MCF 10A (cell line): ENCODE results near the gene IL17RD. TPM values are rescaled to one million over a fixed set of nuclear protein-coding genes. Genes with fewer than 3 reads are reported as not detected.

Source experiments
- BruUV-seq: library from RNA; stranded (reverse); fragments of 400-500 nt; replicated peaks from 2 replicates; lab custom pipeline; 2021; lab: Mats Ljungman, UMichigan
- CTCF ChIA-PET: fragments of 300-600 bp; sonication (Branson Sonifier 250); formaldehyde crosslinking; extraction: SDS; loops from one replicate; lab custom pipeline; 2021; ENCODE audit warnings: antibody characterized with exemption, inconsistent platforms; lab: Yijun Ruan, JAX
- POLR2A ChIA-PET: fragments of 300-600, 350-650 bp; sonication (Branson Sonifier 250); formaldehyde crosslinking; extraction: SDS; loops from one replicate; lab custom pipeline; 2020; ENCODE audit warnings: antibody characterized with exemption, inconsistent platforms; lab: Yijun Ruan, JAX
- DNase-seq: peaks from one replicate; pipeline ENCODE4 v3.0.0-alpha.2; 2018; ENCODE audit not compliant: unreplicated experiment
- H3K27ac Mint-ChIP-seq: one replicate; pipeline ENCODE4 v1.8.0; 2022; ENCODE audit warnings: mild to moderate bottlenecking, low read depth, mixed read lengths; ENCODE audit not compliant: unreplicated experiment
- H3K27me3 Mint-ChIP-seq: one replicate; pipeline ENCODE4 v1.8.0; 2022; ENCODE audit warnings: mixed read lengths; ENCODE audit not compliant: insufficient read depth, unreplicated experiment
- H3K36me3 Mint-ChIP-seq: one replicate; pipeline ENCODE4 v1.8.0; 2022; ENCODE audit warnings: mild to moderate bottlenecking, moderate library complexity, mixed read lengths; ENCODE audit not compliant: insufficient read depth, unreplicated experiment
- H3K4me1 Mint-ChIP-seq: one replicate; pipeline ENCODE4 v1.8.0; 2022; ENCODE audit warnings: mixed read lengths; ENCODE audit not compliant: insufficient read depth, unreplicated experiment
- H3K4me3 Mint-ChIP-seq: one replicate; pipeline ENCODE4 v1.8.0; 2022; ENCODE audit warnings: mild to moderate bottlenecking, moderate library complexity, mixed read lengths; ENCODE audit not compliant: unreplicated experiment
- H3K9me3 Mint-ChIP-seq: one replicate; pipeline ENCODE4 v1.8.0; 2022; ENCODE audit warnings: mixed read lengths; ENCODE audit not compliant: unreplicated experiment
- intact Hi-C: fragments of 100-400 bp; cut with micrococcal nuclease; formaldehyde crosslinking; loops from 2 replicates; pipeline ENCODE4 v1.14.1; 2022
- total RNA-seq: library from RNA; stranded (reverse); gene quantifications from 2 replicates; pipeline ENCODE4 v1.2.3, GENCODE V29; 2022
- TF ChIP-seq, protein P1 (sequence below): fragments of 200-600 bp; IDR thresholded peaks from one replicate; pipeline ENCODE4 v1.8.0; 2022; ENCODE audit warnings: antibody characterized with exemption, mild to moderate bottlenecking; ENCODE audit not compliant: unreplicated experiment

IL17RD gene
- total RNA-seq, 1 experiment from 2014 or later = 1.2 TPM

DNA sequence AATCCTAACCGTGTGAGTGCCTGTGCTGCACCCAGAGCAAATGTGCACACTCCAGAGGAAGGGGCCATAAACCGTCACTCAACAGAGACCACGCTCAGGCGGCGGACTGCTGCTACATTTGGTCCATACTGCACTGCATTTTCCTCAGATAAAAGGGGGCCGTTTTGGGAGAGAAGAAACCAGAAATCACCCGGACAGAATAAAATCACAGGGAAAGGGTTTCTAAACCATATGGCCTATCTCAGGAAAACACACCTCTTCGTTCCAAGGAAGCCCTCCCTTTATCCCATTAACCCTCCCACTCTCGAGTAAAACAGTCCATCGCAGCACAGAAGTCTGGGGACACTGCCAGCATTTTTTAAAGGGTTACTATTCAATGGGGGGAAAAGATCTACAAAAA, 7.6 kb downstream of the IL17RD start:
- Mint-ChIP-seq H3K36me3 (peaks cover 11% of the 10 kb centered on the region), H3K9me3 (no peaks in the 10 kb centered on the region), H3K4me3 (no peak overlapping the region), H3K27ac (no peak overlapping the region), H3K27me3 (peaks cover under 1% of the 10 kb centered on the region), H3K4me1 (no peaks in the 10 kb centered on the region)
- BruUV-seq = no TSS peak
- DNase-seq = no peak
- TF ChIP-seq, protein P1, sequence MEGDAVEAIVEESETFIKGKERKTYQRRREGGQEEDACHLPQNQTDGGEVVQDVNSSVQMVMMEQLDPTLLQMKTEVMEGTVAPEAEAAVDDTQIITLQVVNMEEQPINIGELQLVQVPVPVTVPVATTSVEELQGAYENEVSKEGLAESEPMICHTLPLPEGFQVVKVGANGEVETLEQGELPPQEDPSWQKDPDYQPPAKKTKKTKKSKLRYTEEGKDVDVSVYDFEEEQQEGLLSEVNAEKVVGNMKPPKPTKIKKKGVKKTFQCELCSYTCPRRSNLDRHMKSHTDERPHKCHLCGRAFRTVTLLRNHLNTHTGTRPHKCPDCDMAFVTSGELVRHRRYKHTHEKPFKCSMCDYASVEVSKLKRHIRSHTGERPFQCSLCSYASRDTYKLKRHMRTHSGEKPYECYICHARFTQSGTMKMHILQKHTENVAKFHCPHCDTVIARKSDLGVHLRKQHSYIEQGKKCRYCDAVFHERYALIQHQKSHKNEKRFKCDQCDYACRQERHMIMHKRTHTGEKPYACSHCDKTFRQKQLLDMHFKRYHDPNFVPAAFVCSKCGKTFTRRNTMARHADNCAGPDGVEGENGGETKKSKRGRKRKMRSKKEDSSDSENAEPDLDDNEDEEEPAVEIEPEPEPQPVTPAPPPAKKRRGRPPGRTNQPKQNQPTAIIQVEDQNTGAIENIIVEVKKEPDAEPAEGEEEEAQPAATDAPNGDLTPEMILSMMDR = no peak
- intact Hi-C loops = no loop called here
- POLR2A ChIA-PET = interaction anchor here (0.6 kb wide), 1 partner anchor 59 kb away, joined by 4 read pairs; no protein-coding TSS in a partner anchor
- CTCF ChIA-PET = interaction anchor here (0.6 to 1.6 kb wide), 2 partner anchors 13 to 689 kb away, joined by 3 to 5 read pairs; no protein-coding TSS in a partner anchor

DNA sequence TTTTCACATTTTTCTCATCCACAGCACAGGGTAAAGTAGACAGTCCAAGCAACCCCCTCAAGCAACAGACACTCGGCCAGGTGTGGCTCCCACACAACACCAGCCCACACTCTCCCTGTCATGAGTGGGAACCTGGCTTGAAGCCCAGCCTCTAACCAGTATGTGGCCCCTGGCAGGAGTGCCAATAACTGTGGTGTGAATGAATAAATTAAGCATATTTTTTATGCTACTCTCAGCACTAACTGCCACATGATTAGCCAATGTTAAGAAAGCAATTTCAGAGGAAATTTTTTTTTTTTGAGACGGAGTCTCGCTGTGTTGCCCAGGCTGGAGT, 9.9 kb downstream of the IL17RD start:
- POLR2A ChIA-PET = no interaction called here
- DNase-seq = no peak
- TF ChIP-seq, protein P1 = no peak
- Mint-ChIP-seq H3K4me1 (no peaks in the 10 kb centered on the region), H3K9me3 (no peaks in the 10 kb centered on the region), H3K27me3 (no peaks in the 10 kb centered on the region), H3K36me3 (peaks cover 2% of the 10 kb centered on the region), H3K27ac (no peak overlapping the region), H3K4me3 (no peak overlapping the region)
- intact Hi-C loops = no loop called here
- CTCF ChIA-PET = no interaction called here
- no TSS peak for BruUV-seq

DNA sequence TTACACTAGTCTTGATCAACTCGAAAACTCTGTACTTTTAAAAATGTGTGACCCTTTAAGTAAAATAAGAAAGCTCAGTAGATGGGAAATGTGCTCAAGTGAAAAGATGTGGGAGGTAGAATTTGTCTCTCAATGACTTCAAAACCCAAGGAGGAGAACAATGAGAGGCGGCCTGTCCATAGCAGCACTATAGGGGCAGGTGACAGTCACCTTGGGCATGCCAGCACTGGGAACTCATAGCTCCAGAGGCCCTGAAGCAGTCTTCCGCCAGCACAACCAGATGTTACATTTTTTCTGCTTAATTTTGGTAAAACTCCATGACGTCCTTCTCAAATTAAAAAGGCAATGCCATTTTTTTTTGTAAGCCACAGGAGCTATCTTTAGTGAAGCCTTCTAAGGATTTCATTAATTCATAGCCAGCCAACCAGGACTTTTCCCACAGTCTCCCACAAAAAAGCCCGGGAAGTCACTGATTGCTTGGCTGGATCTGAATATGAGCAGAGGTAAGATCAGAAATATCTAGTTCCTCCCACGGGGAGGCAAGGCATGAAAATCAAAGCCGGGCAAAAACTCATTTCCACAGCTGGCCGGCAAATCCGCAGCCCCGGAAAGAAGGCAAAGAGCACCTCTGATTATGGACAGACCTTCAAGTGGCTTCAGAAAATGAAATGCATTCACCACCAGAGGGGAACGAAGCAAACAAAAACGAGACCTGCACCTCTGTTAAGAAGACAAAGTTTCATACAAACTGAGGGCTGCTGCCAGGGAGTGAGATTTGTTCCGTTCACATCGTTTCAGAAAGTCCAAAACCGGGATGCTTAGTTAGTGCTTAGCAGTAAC, 10.5 kb downstream of the IL17RD start:
- CTCF ChIA-PET = interaction anchor here (1.3 kb wide), 1 partner anchor 54 kb away, joined by 5 read pairs; no protein-coding TSS in a partner anchor
- Mint-ChIP-seq H3K27me3 (no peaks in the 10 kb centered on the region), H3K36me3 (no peaks in the 10 kb centered on the region), H3K27ac (no peak overlapping the region), H3K4me3 (no peak overlapping the region), H3K4me1 (no peaks in the 10 kb centered on the region), H3K9me3 (no peaks in the 10 kb centered on the region)
- POLR2A ChIA-PET = interaction anchor here (0.6 kb wide), 1 partner anchor 10 kb away, joined by 3 read pairs; no protein-coding TSS in a partner anchor
- intact Hi-C loops = no loop called here
- no TSS peak for BruUV-seq
- DNase-seq = no peak
- TF ChIP-seq, protein P1 = no peak

DNA sequence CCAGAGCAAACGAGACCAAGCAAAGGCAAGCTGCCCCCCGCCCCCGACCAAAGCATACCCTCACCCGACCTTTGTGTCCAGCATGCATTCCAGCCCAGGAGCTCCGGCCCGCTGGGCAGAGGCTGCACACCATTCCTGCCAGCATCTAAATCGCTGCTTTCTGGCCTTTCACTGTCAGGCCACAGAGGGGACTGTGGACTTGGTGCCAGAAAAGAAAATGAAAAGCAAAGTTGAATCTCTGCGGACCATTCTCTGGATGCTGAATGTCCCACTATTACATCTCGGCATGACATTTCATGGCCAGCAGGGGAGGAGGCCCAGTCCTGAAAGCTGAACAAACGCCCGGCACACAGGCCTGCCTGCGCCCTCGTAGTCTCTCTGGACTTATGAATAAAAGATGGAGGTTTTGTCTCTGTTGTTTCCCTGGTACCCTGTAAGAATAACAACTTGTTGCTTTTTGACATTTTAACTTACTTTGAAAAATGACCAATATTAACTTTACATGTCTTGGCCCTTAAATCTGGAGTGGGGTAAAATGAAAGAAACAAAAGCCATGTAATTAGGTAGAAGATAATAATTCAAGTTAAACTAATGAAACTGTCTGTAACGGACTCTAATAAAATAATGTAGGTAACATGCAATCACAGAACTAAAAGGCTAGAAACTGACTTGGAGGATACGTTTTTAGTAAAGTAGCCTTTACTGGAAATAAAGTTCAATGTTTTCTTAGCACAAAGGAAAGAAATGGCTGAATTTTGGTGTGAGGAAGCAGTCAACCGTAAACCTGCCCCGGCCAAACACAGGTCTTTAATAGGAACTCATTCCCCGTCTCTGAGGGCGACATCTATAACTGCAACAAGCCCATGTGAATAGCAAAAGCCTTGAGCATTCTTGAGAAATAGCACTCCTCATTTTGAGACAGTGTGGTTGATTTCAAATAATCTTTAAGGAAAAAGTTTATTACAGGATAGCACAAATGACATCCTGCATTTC, 12.7 kb downstream of the IL17RD start:
- ChIA-PET CTCF (no interaction called here), POLR2A (no interaction called here)
- H3K27me3 Mint-ChIP-seq = no peaks in the 10 kb centered on the region
- no peaks in the 10 kb centered on the region for H3K4me1 Mint-ChIP-seq
- H3K36me3 Mint-ChIP-seq = no peaks in the 10 kb centered on the region
- intact Hi-C loops = no loop called here
- no peak overlapping the region for H3K27ac Mint-ChIP-seq
- BruUV-seq = no TSS peak
- DNase-seq = no peak
- H3K4me3 Mint-ChIP-seq = no peak overlapping the region
- TF ChIP-seq, protein P1 = no peak
- no peaks in the 10 kb centered on the region for H3K9me3 Mint-ChIP-seq
